ENCODE measurements around the gene GPR137. TPM values are rescaled to one million over a fixed set of nuclear protein-coding genes. Genes with fewer than 3 reads are reported as not detected.
A peak's percentile ranks its signal among the peaks of the same experiment; 100 is the strongest.

The GPR137 gene
- total and polyA plus RNA-seq, 10 of the 15 experiments (the other 5 are each of a cell fraction or from before 2014, with no cell fraction given), result 0.37 to 29.2 (median 13.8) TPM

GRCh38 chr11:64251016-64251752 lies 34.5 kb upstream of the GPR137 start, which contains the start of gene PLCB3 (continued):
- no peak for TF ChIP-seq MYC (IDR thresholded peaks at IDR 0.05; ENCODE audit: insufficient read depth, insufficient read length, insufficient replicate concordance, low read length, severe bottlenecking)
- peak; percentile 26; the same call in 1 of the 2 replicates for TF ChIP-seq SIN3A (IDR thresholded peaks at IDR 0.05; ENCODE audit: low read depth, low read length)
- no peak for TF ChIP-seq SREBF1 (IDR thresholded peaks at IDR 0.05; ENCODE audit: low read length)
- peak; percentile 53; the same call in 1 of the 2 replicates for TF ChIP-seq LARP7 (IDR thresholded peaks at IDR 0.05)
- no peak for TF ChIP-seq ZBED1 (IDR thresholded peaks at IDR 0.05; ENCODE audit: borderline replicate concordance)
- no peak for TF ChIP-seq ZNF687 (IDR thresholded peaks at IDR 0.05)
- TF ChIP-seq MTA2 (IDR thresholded peaks at IDR 0.05; ENCODE audit: low read depth), result no peak
- TF ChIP-seq RFX5 (IDR thresholded peaks at IDR 0.05; ENCODE audit: low read depth, low read length), result no peak
- no peak for TF ChIP-seq CBX5 (IDR thresholded peaks at IDR 0.05; ENCODE audit: low read depth)
- TF ChIP-seq SREBF2 (IDR thresholded peaks at IDR 0.05; ENCODE audit: low read length), result no peak
- TF ChIP-seq YBX1 (IDR thresholded peaks at IDR 0.05), result no peak
- no peak for TF ChIP-seq CEBPB (IDR thresholded peaks at IDR 0.05; ENCODE audit: borderline replicate concordance in 1 of 2, low read depth in 2 of 2, low read length in 2 of 2)
- 0 out of 2 replicates have a peak, but pooled peaks have one; percentile 56 for TF ChIP-seq NKRF (conservative IDR thresholded peaks at IDR 0.05)
- no peak for TF ChIP-seq BMI1 (IDR thresholded peaks at IDR 0.05; ENCODE audit: borderline replicate concordance)
- TF ChIP-seq CUX1 (IDR thresholded peaks at IDR 0.05; ENCODE audit: insufficient replicate concordance, low read depth, low read length), result no peak
- no peak for TF ChIP-seq ZSCAN29 (IDR thresholded peaks at IDR 0.05)
